Kidney capillary endothelial cell (primary cell): ENCODE results near the gene PKP2.

Source experiments
- DNase-seq: peaks from one replicate; pipeline ENCODE4 v3.0.0-alpha.2; 2018; ENCODE audit warnings: low spot score

PKP2 gene

GRCh38 chr12:32809196-32809595 lies 87.4 kb downstream of the PKP2 start:
- DNase-seq = no peak

DNA sequence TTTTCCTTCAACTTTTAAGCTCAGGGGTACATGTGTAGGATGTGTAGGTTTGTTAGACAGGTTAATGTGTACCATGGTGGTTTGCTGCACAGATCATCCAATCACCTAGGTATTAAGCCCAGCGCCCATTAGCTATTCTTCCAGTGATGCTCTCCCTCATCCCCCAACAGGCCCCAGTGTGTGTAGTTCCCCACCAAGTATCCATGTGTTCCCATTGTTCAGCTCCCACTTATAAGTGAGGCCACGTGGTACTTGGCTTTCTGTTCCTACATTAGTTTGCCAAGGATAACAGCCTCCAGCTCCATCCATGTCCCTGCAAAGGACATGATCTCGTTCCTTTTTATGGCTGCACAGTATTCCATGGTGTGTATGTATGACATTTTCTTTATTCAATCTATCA lies 92.3 kb downstream of the PKP2 start:
- DNase-seq = no peak

DNA sequence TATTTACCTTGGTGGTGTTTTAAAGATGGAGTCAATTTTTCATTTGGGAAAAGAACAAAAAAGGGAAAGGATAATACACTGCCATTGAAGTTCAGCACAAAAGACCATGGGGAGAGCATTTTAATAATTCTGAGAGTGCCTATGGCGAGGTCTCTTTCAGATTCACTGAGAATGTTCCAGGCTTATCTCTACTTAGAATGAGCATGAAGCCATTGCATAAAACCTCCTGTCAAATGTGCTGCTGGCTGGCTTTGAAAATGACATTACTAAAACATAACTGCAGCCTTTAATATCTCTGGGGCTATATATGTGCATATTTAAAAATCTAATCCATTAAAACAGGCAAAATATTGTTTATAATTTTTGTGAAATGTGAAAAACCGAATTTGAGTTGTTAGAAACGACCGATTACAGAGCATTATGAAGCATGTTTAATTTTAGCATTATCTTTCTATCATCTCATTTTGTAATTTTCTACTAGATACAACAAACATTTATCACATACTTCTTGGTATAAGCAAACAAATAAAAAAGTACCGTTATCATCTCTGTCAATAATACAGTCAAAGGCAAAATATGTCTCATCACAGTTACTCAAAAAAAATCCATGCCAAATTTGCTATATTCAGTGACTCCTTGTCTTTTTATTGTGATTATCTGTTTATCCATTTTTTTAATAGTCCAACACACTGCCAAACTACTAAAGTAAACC lies 95.2 kb downstream of the PKP2 start:
- DNase-seq = no peak

GRCh38 chr12:32794281-32794680 lies 102.3 kb downstream of the PKP2 start:
- no peak for DNase-seq

- DNase-seq = no peak
Measured at GRCh38 chr12:32789916-32790315, 106.7 kb downstream of the PKP2 start.

DNA sequence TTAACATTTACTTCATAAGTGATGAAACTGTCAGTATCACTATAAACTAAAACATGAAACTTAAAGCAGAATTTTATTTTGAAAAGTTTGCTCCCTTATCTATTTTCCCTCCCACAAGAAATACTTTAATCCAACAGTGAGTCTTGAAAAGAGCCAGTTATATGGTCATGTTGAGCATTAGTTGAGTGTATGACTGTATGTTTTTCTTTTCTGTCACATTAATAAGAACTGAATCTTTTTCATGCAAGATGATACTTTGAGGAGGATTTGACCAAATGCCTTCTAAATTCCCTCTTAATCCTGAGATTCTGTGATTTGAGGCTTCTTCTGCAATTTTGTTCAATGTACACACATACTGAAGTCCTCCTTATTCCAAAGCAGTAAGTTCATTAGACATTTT lies 107.1 kb downstream of the PKP2 start:
- DNase-seq = no peak

DNA sequence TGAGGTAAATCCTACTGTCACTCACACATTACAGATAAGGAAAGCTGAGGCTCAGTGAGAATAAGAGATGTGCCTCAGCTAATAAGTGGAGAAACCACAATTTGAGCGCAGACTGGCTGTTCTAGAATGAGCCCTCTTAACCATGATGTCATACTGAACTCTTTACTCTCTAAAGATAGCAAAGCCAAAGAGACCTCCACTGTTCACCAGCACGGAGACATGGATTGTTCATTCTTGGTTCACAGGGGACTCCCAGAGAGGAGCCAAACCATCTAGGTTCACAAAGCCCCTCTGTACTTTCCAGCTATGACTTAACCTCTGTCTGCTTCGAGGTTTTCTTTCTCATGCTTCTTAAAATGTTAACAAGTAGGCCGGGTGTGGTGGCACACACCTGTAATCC lies 108.2 kb downstream of the PKP2 start:
- DNase-seq = no peak

- DNase-seq = no peak
Measured at GRCh38 chr12:32785557-32785956, 111.0 kb downstream of the PKP2 start.

DNA sequence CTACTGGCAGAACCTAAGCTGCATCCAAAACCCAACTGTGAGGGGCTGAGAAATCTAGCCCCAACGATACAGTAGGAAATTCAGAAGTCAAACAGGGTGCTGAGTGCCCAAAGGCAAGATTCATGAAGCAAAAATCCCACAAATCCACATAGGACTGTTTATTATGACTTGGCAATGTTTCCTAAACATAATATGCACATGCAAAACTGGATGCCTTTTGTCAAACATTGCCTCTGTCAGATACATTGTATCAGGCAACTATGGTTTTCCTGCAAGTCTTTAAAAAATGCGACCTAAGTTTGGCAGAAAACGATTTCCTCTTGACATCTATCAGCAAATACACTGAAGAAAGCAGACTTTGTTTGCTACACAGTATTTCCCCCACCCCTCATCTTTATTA lies 113.5 kb downstream of the PKP2 start:
- DNase-seq = no peak

GRCh38 chr12:32780071-32780470 lies 116.5 kb downstream of the PKP2 start:
- no peak for DNase-seq

DNA sequence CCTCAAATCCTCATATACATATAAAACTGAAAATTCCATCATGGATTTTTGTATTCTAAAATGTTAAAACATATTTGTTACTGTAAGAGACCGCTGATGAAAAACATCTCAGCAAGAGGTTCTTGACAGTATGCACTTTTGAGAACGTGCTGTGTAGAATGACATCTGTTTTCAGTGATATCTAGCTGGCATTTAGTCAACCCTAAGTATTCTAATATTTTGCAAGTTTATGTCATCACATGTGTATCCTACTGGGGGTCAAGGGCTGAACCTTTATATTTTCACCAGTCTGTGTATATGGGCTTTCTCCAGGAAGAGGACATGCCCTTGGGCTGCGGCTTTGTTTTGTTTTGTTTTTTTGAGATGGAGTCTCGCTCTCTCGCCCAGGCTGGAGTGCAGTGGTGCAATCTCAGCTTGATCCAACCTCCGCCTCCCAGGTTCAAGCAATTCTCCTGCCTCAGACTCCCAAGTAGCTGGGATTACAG lies 118.8 kb downstream of the PKP2 start:
- DNase-seq = no peak

DNA sequence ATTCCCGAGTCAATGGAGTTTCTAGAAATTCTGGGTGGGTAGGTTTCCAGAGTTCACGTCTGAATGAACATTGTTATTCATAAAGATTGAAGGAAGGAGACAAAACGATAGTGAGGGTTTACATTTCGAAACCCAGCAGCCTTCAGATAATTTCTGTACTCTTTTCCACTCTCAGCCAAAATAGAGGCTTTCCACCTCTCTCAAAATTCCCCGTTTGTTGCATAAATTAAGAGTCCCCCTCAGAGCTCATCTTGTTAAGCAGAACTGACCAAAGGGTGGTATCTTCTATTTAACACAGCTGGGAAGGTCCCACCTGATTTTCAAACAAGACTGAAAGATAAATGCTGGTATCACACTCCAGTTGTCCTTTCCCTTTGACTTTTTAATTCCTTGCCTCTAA lies 119.4 kb downstream of the PKP2 start:
- no peak for DNase-seq

GRCh38 chr12:32776258-32776657 lies 120.3 kb downstream of the PKP2 start:
- DNase-seq = no peak

DNA sequence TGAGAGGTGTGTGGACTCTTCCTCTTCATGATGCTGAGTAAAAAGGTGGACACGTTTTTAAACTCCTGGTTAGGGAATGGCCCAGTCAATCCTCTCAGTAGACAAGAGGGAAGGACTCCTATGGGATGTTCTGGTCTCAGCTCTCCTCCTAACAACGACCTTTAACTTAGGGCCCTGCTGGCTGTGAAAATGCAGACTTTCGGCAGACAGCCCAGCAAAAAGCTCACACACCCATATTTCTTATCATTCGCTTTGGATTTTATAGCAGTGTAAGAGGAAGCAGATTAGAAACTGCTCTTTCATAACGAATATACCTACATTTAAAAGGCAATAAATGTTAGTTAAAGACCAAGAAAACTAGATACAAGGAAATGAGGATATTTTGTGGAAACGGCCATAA lies 122.9 kb downstream of the PKP2 start:
- DNase-seq = no peak

DNA sequence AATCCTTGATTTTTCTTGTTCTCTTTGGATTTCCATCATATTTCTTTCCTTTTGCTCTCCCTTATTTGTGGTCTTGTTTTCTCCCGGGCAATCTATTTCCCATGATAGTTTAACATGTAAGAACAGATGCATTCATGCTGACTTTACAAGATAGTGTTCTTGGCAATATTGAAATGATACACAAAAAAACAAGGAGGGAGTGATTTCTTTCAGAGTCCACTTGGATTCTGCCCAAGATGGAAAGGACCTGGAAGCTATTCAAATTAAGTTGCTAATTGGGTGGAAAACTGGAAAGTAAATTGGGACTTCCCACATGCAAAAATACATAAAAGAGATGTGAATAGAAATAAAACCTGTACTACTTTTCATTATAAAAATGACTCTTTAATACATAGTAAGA lies 126.4 kb downstream of the PKP2 start:
- DNase-seq = no peak

GRCh38 chr12:32768518-32768917 lies 128.1 kb downstream of the PKP2 start:
- DNase-seq = no peak

DNA sequence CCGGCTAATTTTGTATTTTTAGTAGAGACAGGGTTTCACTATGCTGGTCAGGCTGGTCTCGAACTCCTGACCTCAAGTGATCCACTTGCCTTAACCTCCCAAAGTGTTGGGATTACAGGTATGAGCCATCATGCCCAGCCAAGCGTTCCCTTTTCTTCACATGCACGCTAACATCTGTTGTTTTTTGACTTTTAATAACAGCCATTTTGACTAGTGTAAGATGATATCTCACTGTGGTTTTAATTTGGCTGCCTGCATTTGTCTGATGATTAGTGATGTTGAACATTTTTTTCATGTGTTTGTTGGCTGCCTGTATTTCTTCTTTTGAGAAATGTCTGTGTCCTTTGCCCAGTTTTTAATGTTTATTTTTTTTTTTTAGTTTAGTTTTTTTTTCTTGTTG lies 130.7 kb downstream of the PKP2 start:
- no peak for DNase-seq

DNA sequence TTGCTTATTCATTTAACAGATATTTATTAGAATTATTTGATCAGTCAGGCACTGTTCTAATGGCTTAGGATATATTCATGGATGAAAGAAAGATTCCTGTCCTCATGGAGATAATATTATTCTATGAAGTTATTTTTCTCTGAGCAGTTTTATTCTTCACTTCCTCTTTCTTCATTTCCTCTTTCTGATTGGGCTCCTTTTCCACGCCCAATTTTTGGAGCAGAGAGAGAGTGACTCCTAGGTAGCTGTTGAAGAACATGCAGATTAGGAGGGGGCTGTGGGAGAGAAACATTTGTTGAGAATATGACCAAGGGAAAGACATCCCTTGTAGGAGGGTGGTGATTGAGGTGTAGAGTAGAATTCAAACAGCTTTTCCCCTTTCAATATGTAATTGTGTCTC lies 134.9 kb downstream of the PKP2 start:
- no peak for DNase-seq

GRCh38 chr12:32757157-32757556 lies 139.4 kb downstream of the PKP2 start:
- no peak for DNase-seq

DNA sequence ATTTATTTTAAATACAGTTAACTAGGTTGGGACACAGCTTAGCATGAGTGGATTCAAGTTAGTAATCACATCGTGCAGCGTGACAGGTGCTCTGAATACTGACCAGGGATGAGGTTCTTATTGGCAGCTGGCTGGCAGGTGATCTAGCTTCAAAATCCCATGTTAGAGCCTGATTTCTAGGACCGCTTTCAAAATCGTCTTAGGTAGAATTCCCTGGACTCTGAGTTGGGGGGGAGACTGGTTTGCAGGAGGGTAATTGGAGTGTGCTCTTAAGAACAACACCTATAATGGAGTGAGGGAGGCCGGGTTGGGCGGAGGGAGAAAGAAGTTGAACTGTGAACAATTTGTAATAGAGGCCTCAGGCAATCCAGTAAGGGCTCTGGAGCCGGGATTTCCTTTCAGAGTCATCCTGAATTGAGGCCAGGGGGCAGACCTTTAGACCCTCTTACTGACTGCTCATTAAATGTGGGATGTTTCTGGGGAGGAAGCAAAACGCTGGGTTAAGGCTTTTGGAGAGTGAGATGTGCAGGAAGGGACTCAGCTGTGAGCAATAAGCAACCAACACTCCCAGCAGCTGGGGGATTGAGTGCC lies 140.0 kb downstream of the PKP2 start:
- DNase-seq = peak; percentile 11

DNA sequence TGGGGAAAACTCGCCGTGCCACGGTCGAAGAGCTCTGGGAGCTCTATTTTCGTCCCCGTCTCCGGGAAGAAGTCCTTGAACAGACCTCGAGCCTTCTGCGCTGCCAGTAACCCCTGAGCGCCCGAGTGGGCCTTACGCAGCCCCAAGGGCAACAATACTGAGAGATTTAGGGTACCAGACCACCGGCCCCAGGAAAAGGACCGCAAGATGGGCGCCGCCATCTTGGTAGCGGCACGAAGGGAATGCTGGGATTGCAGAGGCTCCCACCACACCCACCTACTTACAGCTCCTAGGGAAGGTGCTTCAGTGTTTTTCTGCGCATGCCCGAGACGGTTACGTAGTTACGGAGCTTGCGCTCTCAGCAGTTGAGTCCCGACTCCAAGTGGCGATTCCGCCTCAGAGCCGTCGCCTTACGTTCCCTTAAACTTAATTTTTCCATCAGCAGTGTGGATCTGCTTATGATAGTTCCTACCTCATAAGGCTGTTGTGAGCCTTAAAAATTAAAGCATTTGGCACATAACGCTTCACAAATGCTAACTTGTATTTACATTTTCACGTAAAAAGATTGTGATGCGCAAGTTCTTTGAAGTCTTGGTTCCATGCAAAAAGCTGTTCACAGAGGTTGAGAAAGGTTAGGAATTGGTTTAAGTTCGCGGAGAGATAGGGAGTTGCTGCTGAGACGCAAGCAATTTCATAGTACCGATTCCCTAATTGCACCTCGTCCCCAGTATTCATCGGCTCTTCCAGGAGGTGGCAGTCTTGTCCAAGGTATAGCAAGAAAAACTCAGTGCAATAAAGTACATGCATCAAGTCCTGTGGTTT lies 140.7 kb downstream of the PKP2 start, which contains the start of gene YARS2:
Gene YARS2, minus strand, starts transcription at position 244 of the 822 bp plus-strand sequence. Its CDS starts 23 bp downstream, at position 221.
- peak; percentile 94 for DNase-seq

DNA sequence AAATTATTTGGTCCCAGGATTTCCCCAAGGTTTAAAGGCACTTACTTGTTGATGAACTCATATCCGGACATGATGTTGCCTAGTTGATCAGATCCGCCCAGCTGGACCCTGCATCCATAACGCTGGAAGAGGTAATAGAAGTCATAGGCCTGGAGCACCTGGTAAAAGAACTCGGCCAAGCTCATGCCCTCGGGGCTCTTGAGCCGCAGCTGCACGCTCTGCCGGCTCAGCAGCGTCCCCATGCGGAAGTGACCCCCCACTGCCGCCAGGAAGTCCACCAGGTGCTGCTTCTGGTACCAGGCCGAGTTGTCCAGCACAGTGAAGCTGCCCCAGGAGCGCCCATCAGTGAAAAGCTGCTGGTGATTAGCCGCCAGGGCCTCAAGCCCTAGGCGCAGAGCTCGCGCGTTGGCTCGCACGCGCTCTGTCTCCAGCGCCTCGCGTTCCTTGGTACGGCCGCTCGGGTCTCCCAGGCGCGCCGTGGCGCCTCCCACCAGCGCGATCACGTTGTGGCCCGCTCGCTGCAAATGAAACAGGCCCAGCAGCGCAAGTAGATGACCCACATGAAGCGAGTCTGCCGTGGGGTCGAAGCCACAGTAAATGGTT lies 141.4 kb downstream of the PKP2 start:
- DNase-seq = peak; percentile 86

- peak; percentile 10 for DNase-seq
Measured at GRCh38 chr12:32754111-32754510, 142.5 kb downstream of the PKP2 start.
